GM19324 (cell line): Measurements from ENCODE around the gene RYR2.
"Not testable (repeated sequence)": the region's sequence is repeated elsewhere in the genome, so short reads cannot be mapped to it uniquely, and the experiment has no call there.

Source experiments
- ATAC-seq: cut with Tn5 transposase; IDR thresholded peaks from one replicate; pipeline ENCODE4 v1.9.1; 2021; ENCODE audit warnings: mild to moderate bottlenecking, moderate library complexity; ENCODE audit not compliant: unreplicated experiment, low FRiP score

Gene RYR2

DNA sequence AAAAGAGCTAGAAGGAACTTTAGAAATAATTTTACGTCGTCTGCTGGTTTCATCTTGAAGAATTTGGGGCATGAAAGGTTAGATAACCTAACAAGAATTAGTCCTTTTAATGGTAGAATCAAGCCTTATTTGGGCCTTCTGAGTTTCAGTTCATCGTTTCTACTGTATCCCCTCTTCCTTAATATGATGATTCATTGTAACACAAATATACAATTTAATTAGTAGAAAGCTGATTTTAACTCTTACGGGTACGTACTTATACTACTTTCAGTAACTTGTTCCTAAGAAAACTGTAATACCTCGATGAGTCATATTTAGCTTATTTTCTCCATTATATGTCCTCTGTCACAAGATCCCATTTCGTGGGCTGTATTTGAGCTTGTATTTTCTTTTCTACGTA, 264.7 kb downstream of the RYR2 start:
- ATAC-seq: no peak

DNA sequence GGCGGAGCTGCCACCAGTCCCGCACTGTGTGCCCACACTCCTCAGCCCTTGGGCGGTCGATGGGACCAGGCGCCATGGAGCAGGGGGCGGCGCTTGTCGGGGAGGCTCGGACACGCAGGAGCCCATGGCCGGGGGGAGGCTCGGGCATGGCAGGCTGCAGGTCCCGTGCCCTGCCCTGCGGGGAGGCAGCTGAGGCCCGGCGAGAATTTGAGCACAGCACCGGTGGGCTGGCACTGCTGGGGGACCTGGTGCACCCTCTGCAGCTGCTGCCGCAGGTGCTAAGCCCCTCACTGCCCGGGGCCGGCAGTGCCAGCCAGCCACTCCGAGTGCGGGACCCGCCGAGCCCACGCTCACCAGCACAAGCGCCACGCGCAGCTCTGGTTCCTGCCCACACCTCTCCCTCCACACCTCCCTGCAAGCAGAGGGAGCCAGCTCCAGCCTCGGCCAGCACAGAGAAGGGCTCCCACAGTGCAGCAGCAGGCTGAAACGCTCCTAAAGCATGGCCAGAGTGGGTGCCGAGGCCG, 267.7 kb downstream of the RYR2 start:
- no peak for ATAC-seq

DNA sequence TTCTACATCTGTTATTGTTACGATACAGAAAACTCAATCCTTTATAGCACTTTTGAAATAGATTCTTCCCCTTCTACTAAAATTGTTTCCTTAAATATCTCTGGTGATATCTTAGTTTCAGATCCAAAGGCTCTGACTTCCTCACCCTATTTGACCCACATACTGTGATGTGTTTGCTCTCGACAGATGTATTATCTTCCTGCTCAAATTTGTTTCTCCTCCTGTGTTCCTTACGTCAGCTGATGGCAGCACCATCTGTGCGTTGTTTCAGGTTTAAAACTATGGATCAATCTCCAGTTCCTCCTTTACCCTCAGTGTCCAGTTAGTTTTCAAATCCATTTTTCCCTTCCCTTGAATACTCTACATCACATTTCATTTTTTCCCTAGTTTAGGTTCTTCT, 274.4 kb downstream of the RYR2 start:
- no peak for ATAC-seq

DNA sequence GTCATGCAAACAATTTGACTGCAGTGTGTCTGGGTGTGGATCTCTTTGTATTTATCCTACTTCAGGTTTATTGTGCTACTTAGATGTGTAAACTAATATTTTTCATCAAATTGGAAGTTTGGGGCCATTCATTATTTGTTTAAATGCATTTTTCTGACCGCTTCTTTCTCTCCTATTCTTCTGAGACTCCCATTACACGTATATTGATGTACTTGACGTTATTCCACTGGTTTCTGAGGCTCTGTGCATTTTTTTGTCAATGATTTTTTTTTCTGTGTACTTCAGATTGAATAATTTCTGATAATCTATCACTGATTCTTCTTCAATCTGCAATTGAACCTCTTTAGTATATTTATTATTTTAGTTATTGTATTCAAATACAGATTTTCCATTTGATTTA, 276.8 kb downstream of the RYR2 start:
- ATAC-seq: no peak

DNA sequence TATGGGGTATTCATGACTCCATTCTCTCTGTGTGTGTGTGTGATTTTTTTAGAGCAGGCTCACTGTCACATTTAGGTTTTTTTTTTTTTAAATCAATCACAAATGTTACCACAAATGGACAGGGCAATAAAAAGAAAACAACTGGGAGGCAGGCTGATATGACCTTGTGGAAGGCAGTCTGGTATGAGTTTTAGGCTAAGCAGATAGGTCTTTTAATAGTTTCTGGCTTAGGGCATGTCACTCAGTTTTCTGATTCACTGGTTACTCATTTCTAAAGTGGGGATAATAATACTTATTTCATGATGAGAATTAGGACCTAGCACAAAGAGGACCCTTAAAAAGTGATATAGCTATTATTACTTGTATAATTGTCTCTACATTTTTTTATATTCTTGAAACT, 278.9 kb downstream of the RYR2 start:
- ATAC-seq: no peak

DNA sequence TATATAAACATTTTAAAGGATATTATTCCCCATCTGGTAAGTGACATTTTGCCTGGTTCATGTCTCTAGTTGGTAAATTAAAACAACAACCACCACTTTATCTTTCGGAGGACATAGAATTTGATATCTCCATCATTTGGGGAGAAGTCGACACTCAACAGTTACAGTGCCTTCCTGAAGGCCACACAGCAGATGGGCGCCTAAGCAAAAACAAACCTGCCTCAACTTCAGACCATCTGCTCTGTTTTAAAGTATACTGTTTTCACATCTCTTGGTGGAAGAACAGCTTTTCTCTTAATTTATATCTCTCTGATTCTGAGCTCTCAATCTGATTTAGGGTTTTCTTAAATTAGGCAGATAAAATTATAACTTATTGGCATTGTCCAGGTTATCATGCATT, 282.2 kb downstream of the RYR2 start:
- no peak for ATAC-seq

DNA sequence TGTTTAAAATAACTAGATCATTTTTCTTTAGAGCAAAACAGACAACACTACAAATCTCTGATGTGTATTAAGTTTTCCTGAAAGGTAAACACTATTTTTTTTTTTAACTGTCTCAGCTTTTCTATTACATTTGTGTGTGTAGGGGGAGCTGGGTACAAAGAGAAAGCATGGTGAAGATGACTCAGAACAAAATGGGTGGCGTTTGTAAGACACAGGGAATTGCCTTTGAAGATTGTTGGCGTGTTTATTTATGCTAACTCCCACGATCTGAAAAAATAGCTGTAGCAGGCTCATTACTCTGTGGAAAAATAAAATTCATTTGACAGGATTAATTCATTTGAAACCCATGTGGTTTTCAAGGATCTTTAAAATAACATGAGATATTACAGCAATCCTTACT, 285.1 kb downstream of the RYR2 start:
- ATAC-seq: no peak

DNA sequence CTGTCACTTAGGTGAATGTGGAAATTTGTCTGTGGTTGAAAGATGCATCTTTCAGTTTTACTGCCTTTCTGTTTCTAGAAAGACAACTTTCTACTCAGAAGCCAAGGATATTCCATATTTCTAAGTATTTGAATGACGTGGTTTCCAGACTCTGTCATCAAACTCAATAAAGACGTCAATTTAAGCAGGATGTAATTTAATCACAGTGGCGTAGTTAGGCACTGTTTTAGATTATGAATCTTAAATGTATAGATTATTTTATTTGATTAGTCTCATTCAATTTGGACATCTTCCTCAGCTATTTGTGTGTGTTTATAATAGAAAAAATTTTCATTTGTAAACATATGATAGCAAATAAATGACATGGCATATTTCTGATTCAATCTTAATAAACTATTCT, 298.9 kb downstream of the RYR2 start:
- ATAC-seq: no peak

DNA sequence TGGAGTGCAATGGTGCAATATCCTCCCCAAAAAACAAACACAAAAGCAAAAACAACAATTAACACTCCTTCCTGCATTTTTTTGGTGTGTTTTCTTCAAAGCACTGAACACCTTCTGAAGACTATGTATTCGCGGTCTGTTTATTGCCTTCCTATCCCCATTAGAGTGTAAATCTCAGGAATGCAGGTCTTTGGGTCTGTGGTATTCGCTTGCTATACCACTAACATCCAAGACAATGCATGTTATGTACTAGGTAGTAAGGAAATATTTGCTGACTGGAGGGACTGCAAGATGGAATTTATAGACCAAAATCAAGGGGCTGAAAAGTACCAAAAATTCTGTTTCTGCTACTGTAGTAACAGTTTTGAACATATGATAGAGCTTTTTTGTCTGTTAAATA, 299.4 kb downstream of the RYR2 start:
- ATAC-seq: no peak

DNA sequence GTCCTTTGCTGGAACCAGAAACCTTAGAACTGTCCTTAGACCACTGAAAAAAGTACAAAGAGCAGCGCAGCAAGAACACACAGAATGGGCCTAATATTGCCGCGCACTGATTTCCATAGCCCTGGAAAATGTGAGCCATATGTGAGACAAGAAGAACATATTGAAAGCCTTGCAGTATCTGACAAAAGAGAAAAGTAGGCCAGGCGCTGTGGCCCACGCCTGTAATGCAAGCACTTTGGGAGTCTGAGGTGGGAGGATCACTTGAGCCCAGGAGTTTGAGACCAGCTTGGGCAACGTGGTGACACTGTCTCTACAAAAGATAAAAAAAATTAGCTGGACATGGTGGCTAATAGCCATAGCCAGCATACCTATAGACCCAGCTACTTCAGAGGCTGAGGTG, 300.7 kb downstream of the RYR2 start:
- ATAC-seq: no peak

DNA sequence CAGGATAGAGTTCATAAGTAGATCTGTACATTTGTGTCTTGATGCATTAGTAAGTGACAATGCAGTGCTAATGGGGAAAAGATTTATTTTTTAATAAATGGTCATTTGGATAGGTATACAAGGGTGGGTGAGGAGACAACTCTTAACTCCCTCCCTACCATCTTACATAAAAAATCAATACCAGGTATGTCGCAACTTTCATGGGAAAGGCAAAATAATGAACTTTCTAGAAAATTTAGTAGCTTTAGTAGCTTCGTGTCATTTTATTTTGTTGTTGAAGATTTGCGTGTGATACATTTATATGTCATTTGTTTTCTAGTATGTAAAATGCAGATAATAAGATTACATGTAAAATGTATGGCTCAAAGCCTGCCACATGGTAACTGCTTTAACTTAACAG, 310.8 kb downstream of the RYR2 start:
- ATAC-seq: no peak

DNA sequence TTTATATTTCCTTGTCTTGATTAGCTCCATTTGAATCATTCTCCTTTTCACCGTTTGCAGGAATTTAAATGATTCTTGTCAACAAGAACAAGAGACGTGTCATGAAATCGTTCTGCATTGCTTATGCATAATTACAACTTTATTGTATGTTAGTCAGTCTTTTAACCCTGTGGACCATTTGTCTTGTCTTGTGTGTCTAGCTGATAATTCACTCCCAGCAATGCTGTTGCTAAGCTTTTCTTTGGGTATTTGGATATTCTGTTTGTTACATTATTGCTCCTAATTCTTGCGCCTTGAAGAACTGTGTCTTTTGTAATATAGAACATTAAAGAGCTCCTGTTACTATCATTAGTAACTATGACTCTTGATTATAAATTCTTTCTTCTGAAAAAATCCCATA, 311.9 kb downstream of the RYR2 start:
- ATAC-seq: no peak

DNA sequence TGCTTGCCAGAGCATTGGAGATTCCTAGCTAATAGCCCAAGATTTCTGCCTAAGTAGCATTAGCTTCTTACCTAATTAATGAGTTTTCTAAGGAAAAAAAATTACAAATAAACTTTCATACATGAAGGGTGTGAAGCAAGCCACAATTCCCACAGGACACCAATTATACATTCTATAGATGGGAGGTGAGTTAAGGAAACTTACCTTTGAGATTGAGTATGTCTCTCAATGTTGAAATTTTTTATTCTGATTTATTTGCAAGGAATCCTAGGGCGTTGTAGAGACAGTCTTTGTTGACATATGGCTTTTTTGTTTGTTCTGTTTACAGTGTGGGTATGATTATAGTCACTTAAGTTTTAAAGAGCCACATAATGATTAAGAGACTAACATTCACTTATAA, 313.0 kb downstream of the RYR2 start:
- no peak for ATAC-seq

DNA sequence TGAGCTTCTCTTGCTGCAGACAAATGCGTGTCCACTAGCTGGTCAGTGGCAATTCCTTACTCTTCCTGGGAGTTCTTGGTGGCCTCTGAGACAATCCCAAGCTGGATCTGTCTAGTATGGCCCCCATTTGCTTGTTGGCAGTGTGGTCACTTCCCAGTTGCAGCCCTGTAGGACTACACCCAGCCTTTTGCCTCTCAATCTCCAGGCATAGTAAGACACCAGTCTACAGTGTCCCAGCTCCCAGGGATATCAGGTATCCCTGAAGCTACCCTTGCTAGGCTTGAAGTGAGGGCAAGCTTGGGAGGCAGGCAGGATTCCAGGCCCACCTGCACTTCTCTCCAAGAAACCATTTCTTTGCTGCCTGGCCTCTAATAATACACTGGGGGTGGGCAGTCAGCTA, 316.6 kb downstream of the RYR2 start:
- no peak for ATAC-seq

DNA sequence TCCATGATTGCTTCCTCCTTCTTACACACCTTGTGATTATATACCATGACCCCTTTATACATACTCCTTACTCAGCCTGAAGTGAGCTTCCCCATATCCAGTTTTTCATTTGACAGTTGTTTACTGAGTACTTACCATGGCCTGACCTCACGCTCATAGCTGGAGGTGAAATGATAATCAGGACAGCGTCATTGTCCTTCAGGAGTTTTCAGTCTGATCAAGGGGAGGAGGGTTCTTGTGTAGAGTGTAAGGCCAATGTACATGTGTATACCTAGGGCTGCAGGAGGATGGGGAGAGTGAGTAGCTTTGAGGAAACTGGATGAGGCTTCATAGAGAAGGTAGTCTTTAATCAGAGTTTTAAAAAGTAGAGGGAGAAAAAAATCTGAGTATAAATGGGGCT, 325.8 kb downstream of the RYR2 start:
- ATAC-seq: no peak

DNA sequence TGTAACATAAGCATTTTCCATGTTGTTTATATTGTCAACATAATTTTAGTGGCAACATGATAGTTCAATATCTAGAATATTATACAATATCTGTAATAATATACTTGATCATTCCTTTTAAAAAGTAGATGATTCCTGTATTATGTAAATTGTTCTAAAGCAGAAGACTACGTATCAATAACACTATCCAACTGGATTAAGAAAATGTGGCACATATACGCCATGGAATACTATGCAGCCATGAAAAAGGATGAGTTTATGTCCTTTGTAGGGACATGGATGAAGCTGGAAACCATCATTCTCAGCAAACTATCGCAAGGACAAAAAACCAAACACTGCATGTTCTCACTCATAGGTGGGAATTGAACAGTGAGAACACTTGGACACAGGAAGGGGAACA, 329.5 kb downstream of the RYR2 start:
- ATAC-seq: not testable (repeated sequence)

DNA sequence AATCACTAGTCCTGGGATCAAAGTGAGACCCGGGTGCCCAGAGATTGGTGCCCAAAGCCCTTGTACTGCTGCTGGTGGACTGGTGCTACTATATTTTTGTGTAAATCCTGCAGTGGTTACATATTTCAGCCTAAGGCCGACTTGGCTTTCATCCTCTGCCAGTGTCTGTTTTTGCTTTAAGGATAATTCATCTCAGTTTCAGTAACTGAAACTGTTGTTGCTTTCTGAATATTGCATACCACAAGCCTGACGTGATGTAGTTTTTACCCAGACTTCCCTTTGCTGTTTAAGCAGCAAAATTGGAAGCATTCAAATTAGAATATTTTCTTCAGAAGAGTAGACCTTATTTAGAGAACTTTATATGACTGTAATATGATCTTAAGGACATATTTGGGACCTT, 341.8 kb downstream of the RYR2 start:
- no peak for ATAC-seq

DNA sequence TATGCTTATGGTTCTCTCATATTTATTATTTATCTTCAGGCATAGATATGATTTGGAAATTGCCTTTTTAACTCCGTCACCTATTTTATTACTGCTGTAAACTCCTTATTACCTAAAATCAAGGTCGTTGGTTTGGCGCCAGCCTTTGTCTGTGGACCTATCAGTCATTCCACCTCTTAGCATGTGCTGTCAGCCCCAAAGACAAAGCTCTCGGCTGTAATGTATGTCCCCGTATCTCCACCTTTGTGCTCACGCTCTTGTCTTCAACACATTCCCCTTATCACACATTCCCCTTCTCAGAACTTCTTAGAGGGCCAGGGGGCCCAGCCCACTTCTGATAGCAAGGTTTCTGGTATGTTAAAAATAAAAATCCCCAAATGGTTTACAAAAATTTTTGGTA, 342.2 kb downstream of the RYR2 start:
- no peak for ATAC-seq

DNA sequence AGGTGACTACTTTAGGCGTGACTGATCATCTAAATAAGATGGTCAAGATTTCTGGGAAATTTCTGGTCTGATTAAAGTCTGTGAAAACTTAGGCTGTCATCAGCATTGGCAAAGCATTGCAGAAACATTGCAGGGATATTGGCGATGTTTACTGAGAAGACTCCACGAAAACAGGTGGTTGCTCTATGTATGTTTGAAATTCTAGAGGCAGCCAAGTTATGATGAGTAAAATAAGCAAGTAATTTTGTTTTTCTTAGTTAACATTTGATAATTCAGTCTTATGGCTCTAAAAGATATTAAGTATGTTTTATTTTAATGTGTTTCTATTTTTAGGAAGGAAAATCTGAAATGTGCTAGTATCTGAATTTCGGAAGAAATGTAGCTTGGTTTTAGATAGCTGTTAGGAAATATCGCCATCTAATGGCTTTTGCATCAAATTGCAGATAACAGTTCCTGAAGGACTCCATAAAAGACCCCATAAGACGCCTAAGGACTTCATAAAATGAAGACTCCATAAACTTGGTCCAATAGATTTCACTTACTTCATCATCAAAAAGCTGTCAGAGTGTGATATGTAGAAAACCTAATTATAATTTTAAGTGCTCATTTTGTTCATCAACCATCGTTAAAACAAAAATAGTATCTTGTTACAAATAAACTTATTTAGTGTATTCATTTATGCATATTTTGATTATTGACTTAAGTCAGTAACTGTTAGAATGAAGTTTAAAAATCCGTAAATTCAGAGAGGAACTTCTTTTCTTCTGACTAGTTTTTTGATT, 344.6 kb downstream of the RYR2 start:
- no peak for ATAC-seq

DNA sequence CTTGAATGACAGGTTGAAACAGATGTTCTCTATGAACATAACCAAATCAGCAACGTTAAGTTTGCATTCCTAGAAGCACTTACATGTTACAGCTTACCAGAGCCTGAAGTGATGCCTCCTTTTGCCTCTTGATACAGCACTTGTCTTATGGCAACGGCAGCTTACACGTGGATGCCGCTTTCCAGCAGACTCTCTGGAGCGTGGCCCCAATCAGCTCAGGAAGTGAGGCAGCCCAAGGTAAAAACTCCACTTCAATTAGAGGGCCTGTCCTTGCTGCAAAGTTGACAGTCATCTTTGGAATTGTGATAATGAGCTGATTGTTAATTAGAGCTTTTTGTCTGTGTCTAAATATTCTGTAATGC, 345.1 kb downstream of the RYR2 start:
- no peak for ATAC-seq

DNA sequence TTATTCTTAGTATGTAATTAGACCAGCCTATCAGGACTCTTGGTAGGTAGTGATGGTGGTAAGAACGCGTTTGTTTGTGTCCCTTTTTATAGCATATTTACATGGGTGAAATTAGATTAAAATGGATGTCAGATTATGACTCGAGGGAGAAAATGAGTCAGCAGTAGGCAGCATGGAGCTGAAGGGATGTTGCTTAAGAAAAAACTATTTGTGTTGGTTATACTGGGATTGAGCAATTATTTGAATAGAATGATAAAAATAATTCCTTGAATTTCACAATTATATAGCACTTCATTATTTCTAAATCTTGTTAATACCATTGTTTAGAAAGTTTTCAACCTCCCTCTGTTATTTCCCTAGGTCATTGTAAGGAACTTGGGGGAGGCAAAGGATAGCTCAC, 348.8 kb downstream of the RYR2 start:
- ATAC-seq: no peak

DNA sequence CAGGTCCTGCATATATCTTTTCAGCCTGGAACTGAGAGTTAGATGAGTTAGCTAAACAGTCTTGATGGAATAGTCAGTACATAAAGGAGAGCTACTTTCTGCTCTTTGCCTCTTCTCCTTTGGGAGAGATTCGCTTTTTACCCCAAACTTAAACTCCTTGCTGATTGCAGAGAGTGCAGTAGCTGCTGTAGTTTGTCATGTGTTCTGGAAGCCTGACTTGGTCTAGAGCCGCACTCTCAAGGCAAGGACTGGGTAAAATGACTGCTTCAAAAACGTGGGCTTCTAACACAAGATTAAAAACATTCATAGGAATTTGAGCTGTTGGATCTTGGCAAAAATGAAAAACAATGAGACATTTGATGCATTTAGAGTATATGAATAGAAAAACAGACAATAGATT, 351.6 kb downstream of the RYR2 start:
- ATAC-seq: no peak

DNA sequence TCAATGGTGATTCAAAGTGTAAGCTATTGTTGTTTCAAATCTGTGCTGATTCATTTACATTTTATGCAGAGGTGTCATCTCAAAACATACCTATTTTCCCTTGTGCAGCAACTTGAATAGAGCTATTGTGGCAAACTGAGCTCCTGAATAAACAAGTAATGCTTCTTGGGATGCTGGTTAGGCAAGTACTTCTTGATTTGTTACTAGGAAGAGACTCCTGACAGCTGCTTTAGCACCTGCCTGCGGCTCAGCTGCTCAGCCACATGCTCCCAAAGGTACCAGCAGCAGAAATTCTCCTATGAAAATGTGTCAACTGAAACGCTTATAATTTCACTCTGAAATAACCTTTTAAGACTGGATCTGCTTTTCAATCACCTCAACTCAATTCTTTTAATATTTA, 352.3 kb downstream of the RYR2 start:
- ATAC-seq: no peak
